ENCODE results near the gene TBC1D20.

The TBC1D20 gene

DNA sequence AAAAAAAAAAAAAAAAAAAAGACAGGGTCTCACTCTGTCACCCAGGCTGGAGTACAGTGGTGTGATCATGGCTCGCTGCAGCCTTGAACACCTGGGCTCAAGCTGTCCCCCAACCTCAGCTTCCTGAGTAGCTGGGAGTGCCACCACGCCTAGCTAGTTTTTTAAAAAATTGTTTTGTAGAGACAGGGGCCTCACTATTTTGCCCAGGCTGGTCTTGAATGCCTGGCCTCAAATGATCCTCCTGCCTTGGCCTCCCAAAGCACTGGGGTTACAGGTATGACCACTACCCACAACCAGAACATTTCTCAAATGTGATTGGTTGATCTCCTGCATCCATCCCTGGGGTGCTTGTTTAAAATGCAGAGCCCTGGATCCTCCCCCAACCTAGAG is 59.8 kb downstream of the TBC1D20 start:
- TF ChIP-seq, protein P1, sequence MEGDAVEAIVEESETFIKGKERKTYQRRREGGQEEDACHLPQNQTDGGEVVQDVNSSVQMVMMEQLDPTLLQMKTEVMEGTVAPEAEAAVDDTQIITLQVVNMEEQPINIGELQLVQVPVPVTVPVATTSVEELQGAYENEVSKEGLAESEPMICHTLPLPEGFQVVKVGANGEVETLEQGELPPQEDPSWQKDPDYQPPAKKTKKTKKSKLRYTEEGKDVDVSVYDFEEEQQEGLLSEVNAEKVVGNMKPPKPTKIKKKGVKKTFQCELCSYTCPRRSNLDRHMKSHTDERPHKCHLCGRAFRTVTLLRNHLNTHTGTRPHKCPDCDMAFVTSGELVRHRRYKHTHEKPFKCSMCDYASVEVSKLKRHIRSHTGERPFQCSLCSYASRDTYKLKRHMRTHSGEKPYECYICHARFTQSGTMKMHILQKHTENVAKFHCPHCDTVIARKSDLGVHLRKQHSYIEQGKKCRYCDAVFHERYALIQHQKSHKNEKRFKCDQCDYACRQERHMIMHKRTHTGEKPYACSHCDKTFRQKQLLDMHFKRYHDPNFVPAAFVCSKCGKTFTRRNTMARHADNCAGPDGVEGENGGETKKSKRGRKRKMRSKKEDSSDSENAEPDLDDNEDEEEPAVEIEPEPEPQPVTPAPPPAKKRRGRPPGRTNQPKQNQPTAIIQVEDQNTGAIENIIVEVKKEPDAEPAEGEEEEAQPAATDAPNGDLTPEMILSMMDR (IDR thresholded peaks at IDR 0.05), result no peak

DNA sequence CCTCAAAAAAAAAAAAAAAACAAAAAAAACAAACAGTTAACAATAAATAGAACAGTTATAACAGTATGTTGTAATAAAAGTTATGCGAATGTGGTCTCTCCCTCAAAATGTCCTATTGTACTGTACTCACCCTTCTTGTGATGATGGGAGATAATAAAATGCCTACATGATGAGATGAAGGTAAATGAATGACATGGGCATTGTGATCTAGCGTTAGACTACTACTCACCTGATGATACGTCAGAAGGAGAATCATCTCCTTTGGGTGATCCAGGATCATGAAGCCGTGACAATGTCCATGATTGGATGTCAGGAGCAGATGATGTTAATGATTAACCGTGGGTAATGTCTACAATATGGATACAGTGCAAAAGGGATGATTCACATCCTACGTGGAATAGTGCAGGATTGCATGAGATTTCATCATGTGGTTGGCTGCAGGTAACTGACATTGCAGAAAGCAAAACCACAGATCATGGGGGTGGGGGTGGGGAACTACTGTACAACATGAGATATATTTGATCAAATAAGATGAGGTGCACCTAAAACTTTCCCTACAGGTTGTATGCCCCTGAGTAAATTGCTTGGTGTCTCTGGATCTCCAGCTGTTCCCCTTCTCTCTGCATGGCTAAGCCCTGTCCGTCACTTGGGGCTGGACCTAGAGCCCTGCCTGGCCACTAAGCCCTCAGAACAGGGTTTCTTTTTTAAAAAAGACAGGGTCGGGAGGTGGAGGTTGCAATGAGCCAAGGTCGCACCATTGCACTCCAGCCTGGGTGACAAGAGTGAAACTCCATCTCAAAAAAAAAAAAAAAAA is 60.4 kb downstream of the TBC1D20 start:
- TF ChIP-seq, protein P1 (IDR thresholded peaks at IDR 0.05), result no peak

DNA sequence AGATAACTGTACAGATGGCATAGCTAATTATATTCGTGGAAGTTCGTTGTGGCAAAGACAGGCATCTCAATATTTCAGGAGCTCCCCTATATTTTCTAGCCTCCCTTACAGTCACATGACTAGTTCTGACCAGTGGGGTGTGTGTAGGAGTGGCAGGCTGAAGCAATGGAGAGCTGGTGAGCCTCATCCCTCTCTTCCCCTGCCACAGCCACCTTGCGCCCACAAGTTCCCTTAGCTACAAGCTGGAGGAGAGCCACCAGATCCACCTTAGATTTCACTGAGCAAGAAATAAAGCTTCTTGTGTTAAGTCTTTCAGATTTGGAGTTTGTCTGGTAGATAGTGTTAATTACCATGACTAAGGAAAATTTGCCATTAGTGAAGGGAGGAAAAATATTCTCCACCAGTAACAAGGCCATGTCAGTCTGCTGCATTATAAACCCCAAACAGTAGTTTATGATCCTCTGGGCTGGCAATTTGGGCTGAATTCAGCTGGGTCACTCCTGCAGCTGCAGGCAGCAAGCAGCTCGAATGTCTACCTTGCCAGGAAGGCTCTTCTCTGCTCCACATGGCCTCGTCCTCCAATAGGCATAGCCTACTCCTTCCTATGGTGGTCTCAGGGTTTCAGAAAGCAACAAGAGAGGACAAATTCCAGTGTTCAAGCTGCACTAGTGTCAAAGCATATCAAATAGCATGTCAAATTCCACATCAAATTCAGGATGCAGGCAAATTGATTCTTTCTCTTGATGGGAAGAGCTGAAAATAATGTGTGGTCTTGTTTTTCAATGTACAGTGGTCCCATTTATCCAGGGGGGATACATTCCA is 61.7 kb downstream of the TBC1D20 start:
- TF ChIP-seq, protein P1 (IDR thresholded peaks at IDR 0.05), result no peak

DNA sequence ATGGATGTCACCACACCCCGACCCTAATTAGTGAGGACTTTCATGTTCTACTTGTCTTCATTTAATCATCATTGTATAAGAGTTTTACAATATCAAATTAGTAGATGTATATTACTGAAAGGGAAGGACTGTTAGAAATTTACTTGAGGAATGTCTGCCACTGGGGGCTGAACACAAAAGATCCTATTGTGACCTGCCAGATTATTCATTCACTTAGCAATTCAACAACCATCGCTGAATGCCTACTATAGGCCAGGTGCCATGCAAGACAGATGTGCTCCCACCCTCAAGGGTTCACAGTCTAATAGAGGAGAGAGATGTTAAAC is 62.2 kb downstream of the TBC1D20 start:
- TF ChIP-seq, protein P1 (IDR thresholded peaks at IDR 0.05), result no peak

DNA sequence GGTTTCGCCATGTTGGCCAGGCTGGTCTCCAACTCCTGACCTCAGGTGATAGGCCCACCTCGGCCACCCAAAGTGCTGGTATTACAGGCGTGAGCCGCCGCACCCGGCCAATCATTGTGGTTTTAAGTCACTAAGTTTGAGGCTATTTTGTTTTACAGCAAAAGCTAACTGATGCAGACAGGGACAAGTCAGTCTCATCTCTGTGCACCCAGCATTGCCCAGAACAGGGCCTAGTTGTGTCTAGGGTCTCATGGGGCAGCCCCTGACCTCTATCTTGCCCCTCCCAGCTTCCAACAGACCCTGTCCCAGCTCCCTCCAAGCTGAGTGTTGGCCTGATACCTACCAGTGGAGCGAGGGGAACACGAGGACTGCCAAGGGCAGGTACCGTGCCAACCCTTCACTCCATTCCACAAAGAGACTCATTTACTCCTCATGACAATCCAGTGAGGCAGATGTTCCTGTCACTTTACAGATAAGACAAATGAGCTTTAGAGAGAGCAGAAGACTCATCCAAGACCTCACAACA is 63.1 kb downstream of the TBC1D20 start:
- TF ChIP-seq, protein P1 (IDR thresholded peaks at IDR 0.05), result no peak

DNA sequence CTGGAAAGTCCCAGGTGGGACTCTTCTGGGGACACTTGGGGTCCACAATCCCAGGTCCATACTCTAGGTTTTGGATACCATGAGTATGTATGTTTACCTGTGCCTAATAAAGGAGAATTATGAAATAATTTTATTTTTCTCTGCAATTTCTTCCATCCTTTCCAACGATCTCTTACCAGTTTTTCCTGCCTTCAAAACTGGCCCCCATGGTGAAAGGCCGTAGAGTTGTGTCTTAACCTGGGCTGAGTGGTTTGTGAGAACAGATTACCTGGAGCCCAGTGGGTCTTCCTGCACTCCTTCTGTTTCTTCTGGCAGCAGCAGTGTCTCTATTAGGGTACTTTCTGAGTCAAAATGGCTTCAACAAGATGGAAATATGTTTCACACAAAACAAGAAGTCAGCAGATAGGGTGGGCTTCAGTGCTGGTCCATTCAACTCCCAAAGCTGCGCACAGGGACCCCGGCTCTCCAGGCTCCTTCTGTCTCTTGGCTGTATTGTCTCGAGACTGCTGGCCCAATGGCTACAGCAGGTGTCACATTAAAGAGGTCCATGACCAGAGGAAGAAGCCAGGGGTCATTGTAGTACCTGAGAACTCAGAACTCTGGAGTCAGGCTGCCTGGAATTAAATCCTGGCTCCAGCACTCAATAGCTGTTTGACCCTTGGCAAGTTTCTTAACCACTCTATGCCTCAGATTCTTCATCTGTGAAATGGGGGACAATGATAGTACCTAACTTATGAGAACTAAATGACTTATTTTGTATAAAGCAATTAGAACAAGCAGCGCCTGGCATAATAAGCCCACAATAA is 64.7 kb downstream of the TBC1D20 start:
- TF ChIP-seq, protein P1 (IDR thresholded peaks at IDR 0.05), result no peak
